ENCODE measurements around the gene COL11A2.

Gene COL11A2

DNA sequence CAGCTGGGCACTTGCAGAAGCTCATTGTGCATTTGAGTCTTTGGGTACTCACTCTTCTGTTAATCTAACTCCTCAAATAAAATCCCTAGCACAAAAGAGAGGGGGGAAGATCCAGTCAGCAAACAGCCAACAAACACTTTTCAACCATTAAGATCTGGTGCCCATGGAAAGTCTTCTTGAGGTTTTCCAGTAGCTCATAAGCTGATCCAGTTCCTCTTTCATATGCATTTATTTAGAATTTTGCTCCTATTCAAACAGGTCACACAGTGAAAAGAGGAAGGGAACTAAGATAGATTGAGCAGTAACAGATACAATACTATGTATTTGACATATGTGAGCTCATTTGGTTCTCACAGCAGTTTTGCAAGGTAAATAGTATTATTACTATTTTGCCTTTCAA lies 77.9 kb downstream of the COL11A2 start:
- peak; percentile 54 to 72 for DNase-seq

- DNase-seq: no peak
Observed at GRCh38 chr6:33113755-33114154, 78.5 kb downstream of the COL11A2 start.
